ENCODE results near the gene ALK.

Gene ALK

DNA sequence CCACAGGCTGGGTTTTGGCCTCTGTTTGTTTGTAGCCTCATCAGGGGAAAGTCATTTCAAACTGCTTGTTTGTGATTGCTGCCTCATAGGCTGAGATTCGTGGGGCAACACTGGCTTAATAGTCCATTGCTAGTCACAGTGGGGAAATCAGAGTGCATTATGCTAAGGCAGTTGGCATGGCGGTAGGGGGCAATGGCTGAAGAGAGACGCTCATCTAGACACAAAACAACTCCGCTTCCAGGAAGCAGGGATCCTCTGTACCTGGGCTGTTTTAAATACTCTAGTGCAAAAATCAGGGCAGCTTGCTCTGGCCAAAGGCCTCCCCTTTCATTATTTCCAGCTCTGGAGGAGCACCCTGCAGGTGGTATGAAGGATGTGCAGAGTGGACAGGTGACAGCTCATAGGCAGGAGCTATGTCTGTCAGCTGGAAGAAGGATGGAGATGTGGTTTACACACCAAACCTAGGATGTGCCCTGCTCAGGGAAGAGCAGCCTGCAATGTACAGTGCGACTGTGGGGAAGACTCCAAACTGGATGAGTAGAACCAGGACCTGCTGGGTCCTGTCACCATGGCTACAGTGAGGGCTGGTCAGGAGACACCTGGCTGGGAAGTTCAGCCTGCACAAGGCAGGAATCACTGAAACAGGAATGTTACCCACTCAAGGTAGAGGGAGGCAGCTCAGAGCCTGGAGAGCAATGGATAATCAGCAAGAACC, 571.9 kb downstream of the ALK start:
- Mint-ChIP-seq H3K4me3 (no peak overlapping the region), H3K36me3 (ENCODE audit: low read depth) (no peaks in the 10 kb centered on the region), H3K27ac (no peak overlapping the region), H3K4me1 (ENCODE audit: low read depth) (no peaks in the 10 kb centered on the region), H3K27me3 (ENCODE audit: low read depth) (peaks cover 36% of the 10 kb centered on the region), H3K9me3 (no peaks in the 10 kb centered on the region)

DNA sequence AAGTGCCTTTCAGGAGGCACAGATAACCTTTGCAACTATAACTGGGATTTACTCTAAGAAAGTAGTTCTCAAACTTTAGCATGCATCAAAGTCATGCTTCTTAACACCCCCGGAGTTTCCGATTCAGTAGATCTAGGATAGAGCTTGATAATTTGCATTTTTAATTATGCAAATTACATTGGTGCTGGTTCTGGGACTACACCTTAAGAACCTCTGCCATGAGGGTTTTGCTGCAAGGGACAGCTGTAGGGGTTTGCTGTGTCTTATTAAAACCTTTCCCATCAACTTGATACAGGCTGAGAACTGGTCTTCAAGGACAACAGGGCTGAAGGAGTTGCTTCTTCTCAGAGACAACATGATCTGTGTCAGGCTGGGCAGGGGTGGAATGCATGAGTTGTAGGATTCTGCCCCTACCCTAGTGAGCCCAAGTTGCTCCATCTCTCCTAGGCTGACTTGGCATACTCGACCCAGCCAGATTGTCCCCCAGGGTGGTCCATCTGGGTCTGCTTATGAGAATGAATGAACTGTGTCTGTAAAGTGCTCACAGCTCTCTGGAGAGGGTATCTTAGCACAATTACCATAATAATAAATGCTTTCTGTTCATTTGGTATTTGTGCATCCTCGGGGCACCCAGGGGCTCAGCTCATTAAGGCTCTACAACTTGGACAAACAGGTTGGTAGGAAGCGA, 573.5 kb downstream of the ALK start:
- no peak overlapping the region for H3K4me3 Mint-ChIP-seq
- H3K36me3 Mint-ChIP-seq (ENCODE audit: low read depth), result no peaks in the 10 kb centered on the region
- no peak overlapping the region for H3K27ac Mint-ChIP-seq
- no peaks in the 10 kb centered on the region for H3K9me3 Mint-ChIP-seq
- no peaks in the 10 kb centered on the region for H3K4me1 Mint-ChIP-seq (ENCODE audit: low read depth)
- H3K27me3 Mint-ChIP-seq (ENCODE audit: low read depth), result peaks cover 39% of the 10 kb centered on the region

DNA sequence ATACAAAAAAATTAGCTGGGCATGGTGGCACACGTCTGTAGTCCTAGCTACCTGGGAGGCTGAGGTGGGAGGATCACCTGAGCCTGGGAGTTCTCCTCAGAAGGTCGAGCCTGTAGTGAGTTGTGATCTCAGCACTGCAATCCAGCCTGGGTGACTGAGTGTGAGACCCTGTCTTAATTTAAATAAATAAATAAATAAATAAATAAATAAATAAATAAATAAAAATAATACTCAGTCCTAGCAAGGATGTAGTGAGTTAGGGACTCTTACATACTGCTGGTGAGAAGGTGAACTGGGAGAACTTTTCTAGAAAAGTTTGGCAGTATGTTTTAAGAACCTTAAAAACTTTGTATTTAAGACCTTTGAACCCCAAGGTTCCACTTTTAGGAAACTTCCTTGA, 576.1 kb downstream of the ALK start:
- H3K4me1 Mint-ChIP-seq (ENCODE audit: low read depth), result no peaks in the 10 kb centered on the region
- peaks cover 35% of the 10 kb centered on the region for H3K27me3 Mint-ChIP-seq (ENCODE audit: low read depth)
- no peak overlapping the region for H3K4me3 Mint-ChIP-seq
- no peaks in the 10 kb centered on the region for H3K36me3 Mint-ChIP-seq (ENCODE audit: low read depth)
- H3K9me3 Mint-ChIP-seq, result no peaks in the 10 kb centered on the region
- no peak overlapping the region for H3K27ac Mint-ChIP-seq

DNA sequence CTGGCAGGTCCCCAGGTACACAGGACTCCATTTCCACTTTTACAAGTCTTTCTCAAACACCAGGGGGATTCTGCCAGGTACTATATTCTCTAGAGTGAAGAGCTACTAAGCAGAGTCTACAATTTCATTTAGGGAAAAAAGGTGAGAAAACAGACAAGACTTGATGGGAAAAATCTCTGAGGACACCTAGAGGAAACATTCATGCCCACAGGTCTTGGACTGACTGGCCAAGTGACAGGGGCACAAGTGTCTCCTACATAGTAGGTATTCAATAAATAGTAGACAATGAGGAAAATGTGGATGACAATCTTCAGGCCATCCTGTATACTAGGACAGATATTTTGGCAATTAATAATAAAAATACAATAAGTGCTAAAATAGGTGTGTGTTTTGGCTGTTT, 577.6 kb downstream of the ALK start:
- Mint-ChIP-seq H3K4me3 (no peak overlapping the region), H3K4me1 (ENCODE audit: low read depth) (no peaks in the 10 kb centered on the region), H3K9me3 (no peaks in the 10 kb centered on the region), H3K27ac (no peak overlapping the region), H3K27me3 (ENCODE audit: low read depth) (peaks cover 35% of the 10 kb centered on the region), H3K36me3 (ENCODE audit: low read depth) (no peaks in the 10 kb centered on the region)

DNA sequence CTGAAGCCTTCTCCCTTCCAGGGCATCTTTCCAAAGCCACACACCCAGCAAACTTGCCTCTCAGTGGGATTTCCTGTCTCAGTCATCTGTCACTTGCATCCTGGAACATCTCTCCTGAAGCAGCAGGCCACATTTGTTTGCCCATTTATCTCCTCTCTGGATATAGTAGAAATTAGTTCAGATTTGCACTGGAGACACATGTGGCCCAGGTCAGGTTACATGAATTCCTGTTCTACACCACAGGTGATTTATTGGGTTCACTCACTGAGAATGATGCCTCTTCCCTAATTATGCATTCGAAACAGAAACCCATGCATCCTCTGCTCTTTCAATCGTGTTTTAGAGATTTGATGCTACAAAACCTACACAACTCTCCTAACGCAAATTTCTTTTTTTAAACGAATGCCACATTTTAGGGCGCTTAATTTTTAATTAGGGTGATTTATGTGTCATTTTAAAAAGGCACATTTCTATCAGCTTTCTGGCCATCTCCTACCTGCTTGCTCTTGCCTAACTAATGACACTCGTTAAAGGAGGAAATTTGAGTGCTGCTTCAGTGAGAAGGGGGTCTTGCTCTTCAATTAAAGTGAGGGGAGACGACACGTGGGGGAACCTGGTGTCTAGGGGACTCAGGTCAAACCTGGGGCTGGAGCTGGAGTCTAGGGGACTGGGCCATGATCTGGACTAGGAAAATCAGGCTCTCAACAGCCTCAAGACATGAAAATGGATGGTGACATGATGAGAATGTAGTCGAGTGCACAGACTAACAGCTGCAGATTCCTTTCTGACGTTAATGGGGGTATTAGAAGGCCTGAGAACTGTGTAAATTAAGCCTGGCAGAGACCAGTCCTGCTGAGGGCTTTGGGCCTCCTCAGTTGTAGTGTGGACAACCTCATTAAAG, 584.8 kb downstream of the ALK start:
- Mint-ChIP-seq H3K27me3 (ENCODE audit: low read depth) (peaks cover 11% of the 10 kb centered on the region), H3K27ac (no peak overlapping the region), H3K4me3 (no peak overlapping the region), H3K36me3 (ENCODE audit: low read depth) (no peaks in the 10 kb centered on the region), H3K4me1 (ENCODE audit: low read depth) (peaks cover 7% of the 10 kb centered on the region), H3K9me3 (no peaks in the 10 kb centered on the region)

DNA sequence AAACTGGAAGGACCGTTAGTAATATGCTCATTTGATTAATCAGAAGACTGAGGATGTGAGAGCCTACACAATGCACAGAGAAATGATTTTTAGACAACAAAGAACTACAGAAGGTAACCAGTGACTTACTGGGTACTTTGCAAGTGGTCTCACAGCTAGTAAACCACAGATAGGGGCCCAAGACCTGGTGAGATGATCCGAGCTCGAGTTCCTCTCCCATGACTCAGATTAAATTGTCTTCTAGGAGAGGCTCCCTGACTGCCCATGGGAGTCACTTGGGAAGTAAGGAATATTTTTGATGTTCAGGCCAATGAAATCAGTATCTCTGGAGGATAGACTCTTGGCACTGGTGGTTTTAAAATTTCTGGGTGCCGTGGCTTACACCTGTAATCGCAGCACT, 586.0 kb downstream of the ALK start:
- Mint-ChIP-seq H3K36me3 (ENCODE audit: low read depth) (no peaks in the 10 kb centered on the region), H3K9me3 (no peaks in the 10 kb centered on the region), H3K27ac (no peak overlapping the region), H3K27me3 (ENCODE audit: low read depth) (peaks cover 11% of the 10 kb centered on the region), H3K4me3 (no peak overlapping the region), H3K4me1 (ENCODE audit: low read depth) (peaks cover 7% of the 10 kb centered on the region)

DNA sequence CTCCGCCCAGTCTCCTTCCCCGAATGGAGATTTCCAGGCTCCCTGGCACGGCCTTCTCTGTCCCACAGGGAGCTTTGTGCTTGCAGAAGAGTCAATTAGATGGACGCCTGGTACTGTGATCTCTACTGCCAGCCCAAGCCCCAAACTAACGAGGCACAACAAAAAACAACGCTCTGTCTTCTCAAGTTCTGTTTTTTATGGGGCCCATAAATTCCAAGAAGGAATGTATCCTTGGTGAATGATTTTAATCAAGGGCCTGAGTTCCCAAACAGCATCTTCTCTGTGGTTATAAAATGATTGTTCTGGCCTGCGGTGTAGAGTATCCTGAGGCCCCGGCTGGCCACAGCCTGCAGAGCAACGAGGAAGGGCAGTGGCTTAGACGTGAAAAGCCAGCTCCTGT, 586.7 kb downstream of the ALK start:
- peaks cover 7% of the 10 kb centered on the region for H3K4me1 Mint-ChIP-seq (ENCODE audit: low read depth)
- no peak overlapping the region for H3K27ac Mint-ChIP-seq
- H3K36me3 Mint-ChIP-seq (ENCODE audit: low read depth), result no peaks in the 10 kb centered on the region
- no peaks in the 10 kb centered on the region for H3K9me3 Mint-ChIP-seq
- H3K27me3 Mint-ChIP-seq (ENCODE audit: low read depth), result peaks cover 11% of the 10 kb centered on the region
- H3K4me3 Mint-ChIP-seq, result no peak overlapping the region

DNA sequence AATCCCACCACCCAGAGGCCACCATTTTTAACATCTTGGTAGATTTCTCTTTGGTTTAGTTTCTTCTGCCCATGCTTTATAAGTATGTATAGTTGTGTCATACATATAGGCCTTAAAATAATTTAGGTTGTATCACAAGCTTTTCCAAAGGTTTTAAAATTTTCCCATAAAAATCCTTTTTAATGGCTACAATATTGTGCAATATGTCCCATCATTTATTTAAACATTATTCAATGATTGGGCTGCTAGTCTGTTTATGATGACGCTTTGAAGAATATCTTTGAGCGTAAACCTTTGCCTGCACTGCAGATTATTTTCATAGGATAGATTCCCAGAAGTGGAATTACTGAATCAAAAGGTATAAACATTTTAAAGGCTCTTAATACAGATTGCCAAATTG, 588.8 kb downstream of the ALK start:
- Mint-ChIP-seq H3K4me3 (no peak overlapping the region), H3K27ac (no peak overlapping the region), H3K9me3 (no peaks in the 10 kb centered on the region), H3K4me1 (ENCODE audit: low read depth) (peaks cover 7% of the 10 kb centered on the region), H3K36me3 (ENCODE audit: low read depth) (no peaks in the 10 kb centered on the region), H3K27me3 (ENCODE audit: low read depth) (peaks cover 11% of the 10 kb centered on the region)

DNA sequence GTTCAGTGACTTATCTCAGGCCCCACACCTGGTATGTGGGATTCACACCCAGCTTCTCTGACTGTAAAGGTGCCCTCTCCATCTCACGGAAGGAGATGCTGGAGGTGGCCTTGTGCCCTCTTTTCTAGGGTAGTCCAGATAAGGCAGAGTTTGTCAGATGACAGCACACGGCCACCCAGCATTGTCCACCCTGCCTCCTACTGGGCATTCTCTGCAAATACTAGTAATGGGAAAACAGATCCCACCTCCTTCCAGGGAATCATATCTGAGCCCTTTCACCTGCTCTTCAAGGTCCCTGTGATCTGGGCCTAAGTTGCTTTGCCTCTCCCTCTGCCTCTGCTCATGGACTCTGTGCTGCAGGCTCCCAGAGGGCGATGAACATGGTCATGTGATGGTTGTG, 591.5 kb downstream of the ALK start:
- H3K27me3 Mint-ChIP-seq (ENCODE audit: low read depth), result peaks cover 9% of the 10 kb centered on the region
- H3K27ac Mint-ChIP-seq, result no peak overlapping the region
- no peak overlapping the region for H3K4me3 Mint-ChIP-seq
- no peaks in the 10 kb centered on the region for H3K36me3 Mint-ChIP-seq (ENCODE audit: low read depth)
- no peaks in the 10 kb centered on the region for H3K9me3 Mint-ChIP-seq
- H3K4me1 Mint-ChIP-seq (ENCODE audit: low read depth), result peaks cover 9% of the 10 kb centered on the region

DNA sequence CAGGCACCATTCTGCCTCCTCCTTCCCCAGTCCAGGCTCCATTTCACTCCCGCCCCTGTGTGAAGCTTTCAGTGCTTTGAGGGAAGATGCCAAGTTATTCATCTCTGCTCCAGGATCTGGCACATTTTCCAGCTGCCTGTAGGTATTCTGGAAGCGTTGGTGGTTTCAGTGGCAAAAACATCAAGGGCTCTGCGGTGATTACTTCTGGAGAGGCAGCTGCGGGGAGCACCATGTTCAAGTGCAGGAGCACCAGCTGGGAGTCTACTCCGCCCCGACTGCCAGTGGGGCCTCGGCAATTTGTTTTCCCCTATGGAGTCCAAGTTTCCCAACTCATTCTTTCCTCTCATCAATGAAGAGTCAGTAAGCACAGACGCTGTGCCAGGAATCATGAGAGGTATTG, 594.5 kb downstream of the ALK start:
- H3K4me3 Mint-ChIP-seq, result no peak overlapping the region
- H3K9me3 Mint-ChIP-seq, result no peaks in the 10 kb centered on the region
- peaks cover 30% of the 10 kb centered on the region for H3K4me1 Mint-ChIP-seq (ENCODE audit: low read depth)
- H3K36me3 Mint-ChIP-seq (ENCODE audit: low read depth), result peaks cover 1% of the 10 kb centered on the region
- H3K27ac Mint-ChIP-seq, result no peak overlapping the region
- H3K27me3 Mint-ChIP-seq (ENCODE audit: low read depth), result peaks cover 11% of the 10 kb centered on the region

DNA sequence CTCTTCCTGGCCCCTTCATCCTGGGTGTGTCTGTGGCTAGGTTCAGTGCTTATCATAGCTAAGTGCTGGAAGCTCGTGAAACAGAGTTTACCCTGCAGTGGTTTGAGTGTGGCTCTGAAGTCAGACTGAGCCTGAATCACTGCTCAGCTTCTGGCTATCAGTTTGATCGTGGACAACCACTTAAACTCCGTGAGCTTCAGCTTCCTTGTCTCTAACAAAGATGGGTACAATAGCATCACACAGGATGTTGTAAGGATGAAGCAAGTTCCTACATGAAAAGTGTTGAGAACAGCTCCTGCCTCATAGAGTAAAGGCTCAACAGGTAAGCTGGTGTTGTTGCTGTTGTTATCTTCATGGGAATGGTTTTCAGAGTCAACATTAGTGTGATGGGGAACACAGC, 595.8 kb downstream of the ALK start:
- no peak overlapping the region for H3K27ac Mint-ChIP-seq
- no peak overlapping the region for H3K4me3 Mint-ChIP-seq
- H3K36me3 Mint-ChIP-seq (ENCODE audit: low read depth), result peaks cover 1% of the 10 kb centered on the region
- no peaks in the 10 kb centered on the region for H3K9me3 Mint-ChIP-seq
- peaks cover 11% of the 10 kb centered on the region for H3K27me3 Mint-ChIP-seq (ENCODE audit: low read depth)
- H3K4me1 Mint-ChIP-seq (ENCODE audit: low read depth), result peaks cover 37% of the 10 kb centered on the region

DNA sequence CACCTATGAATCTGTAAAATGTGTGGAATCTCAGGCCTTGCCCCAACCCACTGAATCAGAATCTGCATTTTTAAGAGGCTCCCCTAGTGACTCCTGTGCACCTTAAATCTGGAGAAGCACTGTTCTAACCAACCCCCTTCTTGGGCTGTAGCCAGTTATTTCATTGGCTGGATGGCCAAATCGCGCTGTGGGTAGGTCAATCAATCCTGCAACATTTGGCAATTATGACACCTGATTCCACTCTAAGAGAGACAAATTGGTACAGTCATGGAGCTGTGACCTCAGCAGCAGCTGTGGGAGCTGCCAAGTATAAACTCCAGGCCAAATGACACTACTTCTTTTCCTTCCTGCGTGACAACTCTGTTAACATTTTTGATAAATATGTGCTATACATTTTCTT, 597.4 kb downstream of the ALK start:
- Mint-ChIP-seq H3K27ac (peak overlapping the region; percentile 28), H3K36me3 (ENCODE audit: low read depth) (peaks cover 1% of the 10 kb centered on the region), H3K4me1 (ENCODE audit: low read depth) (peaks cover 41% of the 10 kb centered on the region), H3K27me3 (ENCODE audit: low read depth) (peaks cover 19% of the 10 kb centered on the region), H3K4me3 (no peak overlapping the region), H3K9me3 (no peaks in the 10 kb centered on the region)

DNA sequence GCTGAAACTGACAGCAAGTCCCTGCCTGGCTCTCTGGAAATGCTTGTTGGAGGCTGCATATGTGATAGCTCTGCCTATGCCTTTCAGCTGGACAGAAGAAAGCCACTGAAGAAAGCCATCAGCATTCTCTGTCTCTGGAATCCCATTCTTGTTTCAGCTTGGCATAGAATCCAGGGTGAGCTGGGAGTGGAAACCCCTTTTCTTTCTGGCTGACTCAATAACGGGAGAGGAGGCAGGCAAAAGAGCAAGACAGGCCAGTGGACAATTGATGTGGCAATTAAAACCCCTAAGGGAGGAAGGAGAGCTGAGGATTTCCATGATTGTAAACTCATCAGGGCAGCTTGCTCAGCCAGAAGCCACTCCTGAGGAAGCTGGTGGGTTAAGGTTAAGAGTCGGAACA, 598.1 kb downstream of the ALK start:
- Mint-ChIP-seq H3K4me3 (no peak overlapping the region), H3K27me3 (ENCODE audit: low read depth) (peaks cover 19% of the 10 kb centered on the region), H3K9me3 (no peaks in the 10 kb centered on the region), H3K4me1 (ENCODE audit: low read depth) (peaks cover 42% of the 10 kb centered on the region), H3K36me3 (ENCODE audit: low read depth) (peaks cover 1% of the 10 kb centered on the region), H3K27ac (no peak overlapping the region)

DNA sequence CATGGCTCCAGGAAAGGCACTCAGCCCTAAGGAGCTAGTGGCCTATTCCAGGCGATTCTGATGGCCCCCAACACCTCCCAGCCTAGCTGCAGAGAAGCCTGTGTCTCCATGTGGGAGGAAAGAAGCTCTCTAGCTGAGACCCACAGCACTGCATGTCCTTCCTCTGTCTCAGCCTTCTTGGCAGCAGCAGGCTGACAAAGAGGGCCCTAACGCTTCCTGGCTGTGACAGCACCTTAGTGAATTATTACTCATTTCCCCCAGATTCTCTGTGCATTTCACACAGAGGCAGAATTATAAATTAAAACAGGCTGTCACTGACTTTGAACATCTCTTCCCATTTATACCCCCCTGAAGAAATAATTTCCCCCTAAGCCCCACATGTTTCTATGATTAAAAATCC, 599.4 kb downstream of the ALK start:
- Mint-ChIP-seq H3K4me1 (ENCODE audit: low read depth) (peaks cover 55% of the 10 kb centered on the region), H3K27ac (peak overlapping the region; percentile 80), H3K36me3 (ENCODE audit: low read depth) (peaks cover 1% of the 10 kb centered on the region), H3K4me3 (peak overlapping the region; percentile 9), H3K9me3 (no peaks in the 10 kb centered on the region), H3K27me3 (ENCODE audit: low read depth) (peaks cover 17% of the 10 kb centered on the region)
